Prostate gland (tissue), 2 donors: ENCODE data around the gene FAM114A1. TPM values are rescaled to one million over a fixed set of nuclear protein-coding genes. Genes with fewer than 3 reads are reported as not detected.
A peak's percentile ranks its signal among the peaks of the same experiment; 100 is the strongest.

Experiments used
- DNase-seq: peaks from one replicate; pipeline ENCODE4 v3.0.0-alpha.2; 2019; ENCODE audit warnings: low spot score
- H3K27ac ChIP-seq, 2 donors: fragments of 200-600 bp; sonication (generic); 2 replicates each; pipeline ENCODE4 v1.5.1; 2017 to 2019
- H3K27me3 ChIP-seq: fragments of 200-600 bp; sonication (generic); replicated peaks from 2 replicates; pipeline ENCODE4 v1.5.1; 2019; ENCODE audit not compliant: insufficient read depth
- H3K36me3 ChIP-seq, 2 donors: fragments of 200-600 bp; sonication (generic); 1 replicate in 1 of 2; 2 replicates in 1 of 2; pipeline versions ENCODE4 v1.5.1 to v1.8.1; 2017 to 2019
- H3K4me1 ChIP-seq: fragments of 200-600 bp; sonication (generic); replicated peaks from 2 replicates; pipeline ENCODE4 v1.5.1; 2019
- H3K4me3 ChIP-seq, 2 donors: fragments of 200-600 bp; sonication (generic); 2 replicates each; pipeline ENCODE4 v1.5.1; 2017 to 2019
- H3K9me3 ChIP-seq: fragments of 200-600 bp; sonication (generic); 2 replicates; pipeline ENCODE4 v1.5.1; 2017
- POLR2A ChIP-seq: fragments of 450-650 bp; IDR thresholded peaks from one replicate; pipeline ENCODE4 v1.6.1; 2016; ENCODE audit warnings: antibody characterized with exemption, mild to moderate bottlenecking
- POLR2AphosphoS5 ChIP-seq: sonication (generic); formaldehyde crosslinking; IDR thresholded peaks from one replicate; pipeline ENCODE4 v1.6.1; 2017; ENCODE audit warnings: antibody characterized with exemption
- WGBS: methylation state at CpG from one replicate; pipeline ENCODE4 v1.1.5; 2018; 5-methylcytosine and 5-hydroxymethylcytosine counted together
- intact Hi-C: fragments of 100-400 bp; cut with DNase I; formaldehyde crosslinking; loops from one replicate; pipeline ENCODE4 v1.14.2; 2022
- total RNA-seq, 2 donors: library from RNA; depleted of rRNA; stranded (reverse); fragments of >200 nt; gene quantifications; one replicate each; pipeline ENCODE4 v1.1.0, GENCODE V29; 2016
- TF ChIP-seq, protein P1 (sequence below), 4 experiments: fragments of 200-600 bp in 2 of 4; fragments of 450-650 bp in 2 of 4; sonication (generic) in 2 of 4; IDR thresholded peaks; 1 replicate in 3 of 4; 2 replicates in 1 of 4; pipeline ENCODE4 v1.5.1; 2016 to 2019; ENCODE audit warnings: antibody characterized with exemption in 4 of 4, mild to moderate bottlenecking in 2 of 4, moderate library complexity in 2 of 4

The FAM114A1 gene
- total RNA-seq, 2 donors from 2014 or later: 117 to 118 TPM

GRCh38 chr4:38920677-38921076, 53.1 kb downstream of the FAM114A1 start:
- Histone ChIP-seq H3K4me1 (no peaks in the 10 kb centered on the region), H3K9me3 (no peaks in the 10 kb centered on the region), H3K4me3 (no peak overlapping the region), H3K27me3 (no peaks in the 10 kb centered on the region), H3K27ac (no peak overlapping the region), H3K36me3 (no peaks in the 10 kb centered on the region)
- DNase-seq: no peak
- 86% methylated on average over 6 of the region's 6 CpGs for WGBS
- TF ChIP-seq POLR2A (no peak), POLR2AphosphoS5 (no peak)
- TF ChIP-seq, protein P1, sequence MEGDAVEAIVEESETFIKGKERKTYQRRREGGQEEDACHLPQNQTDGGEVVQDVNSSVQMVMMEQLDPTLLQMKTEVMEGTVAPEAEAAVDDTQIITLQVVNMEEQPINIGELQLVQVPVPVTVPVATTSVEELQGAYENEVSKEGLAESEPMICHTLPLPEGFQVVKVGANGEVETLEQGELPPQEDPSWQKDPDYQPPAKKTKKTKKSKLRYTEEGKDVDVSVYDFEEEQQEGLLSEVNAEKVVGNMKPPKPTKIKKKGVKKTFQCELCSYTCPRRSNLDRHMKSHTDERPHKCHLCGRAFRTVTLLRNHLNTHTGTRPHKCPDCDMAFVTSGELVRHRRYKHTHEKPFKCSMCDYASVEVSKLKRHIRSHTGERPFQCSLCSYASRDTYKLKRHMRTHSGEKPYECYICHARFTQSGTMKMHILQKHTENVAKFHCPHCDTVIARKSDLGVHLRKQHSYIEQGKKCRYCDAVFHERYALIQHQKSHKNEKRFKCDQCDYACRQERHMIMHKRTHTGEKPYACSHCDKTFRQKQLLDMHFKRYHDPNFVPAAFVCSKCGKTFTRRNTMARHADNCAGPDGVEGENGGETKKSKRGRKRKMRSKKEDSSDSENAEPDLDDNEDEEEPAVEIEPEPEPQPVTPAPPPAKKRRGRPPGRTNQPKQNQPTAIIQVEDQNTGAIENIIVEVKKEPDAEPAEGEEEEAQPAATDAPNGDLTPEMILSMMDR (IDR thresholded peaks at IDR 0.05): no peak
- intact Hi-C loops: no loop called here

GRCh38 chr4:38921151-38921550, 53.5 kb downstream of the FAM114A1 start:
- TF ChIP-seq, protein P1 (IDR thresholded peaks at IDR 0.05): no peak
- TF ChIP-seq POLR2A (no peak), POLR2AphosphoS5 (no peak)
- Histone ChIP-seq H3K4me3 (no peak overlapping the region), H3K4me1 (no peaks in the 10 kb centered on the region), H3K27me3 (no peaks in the 10 kb centered on the region), H3K9me3 (no peaks in the 10 kb centered on the region), H3K27ac (no peak overlapping the region), H3K36me3 (no peaks in the 10 kb centered on the region)
- intact Hi-C loops: no loop called here
- DNase-seq: no peak
- WGBS: 94% methylated on average over 3 of the region's 3 CpGs

DNA sequence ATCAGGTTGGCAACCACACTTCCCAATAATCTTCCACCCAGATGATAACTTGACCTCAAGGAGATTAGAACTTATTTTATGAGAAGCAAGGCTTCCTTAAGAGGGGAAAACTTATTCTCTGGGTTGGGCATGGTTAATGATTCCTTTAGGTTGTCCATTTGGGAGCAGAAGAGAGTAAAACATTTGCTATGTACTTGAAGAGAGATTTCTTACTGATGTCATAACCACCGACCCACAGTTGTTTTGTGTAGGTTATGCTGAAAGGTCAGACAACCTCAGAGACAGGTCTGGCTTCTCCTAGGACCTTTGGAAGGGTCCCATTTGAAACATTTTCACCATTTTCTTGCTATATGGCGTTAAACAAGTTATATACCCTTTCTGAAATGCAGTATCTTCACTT, 56.1 kb downstream of the FAM114A1 start:
- DNase-seq: no peak
- Histone ChIP-seq H3K27me3 (no peaks in the 10 kb centered on the region), H3K4me1 (no peaks in the 10 kb centered on the region), H3K9me3 (no peaks in the 10 kb centered on the region), H3K36me3 (peaks cover 0 to 2% of the 10 kb centered on the region in 2 donors), H3K4me3 (no peak overlapping the region), H3K27ac (no peak overlapping the region)
- WGBS: 20% methylated on average over 2 of the region's 2 CpGs
- TF ChIP-seq, protein P1 (IDR thresholded peaks at IDR 0.05): no peak
- TF ChIP-seq POLR2AphosphoS5: no peak
- no peak for TF ChIP-seq POLR2A
- intact Hi-C loops: no loop called here

GRCh38 chr4:38924353-38924752, 56.7 kb downstream of the FAM114A1 start:
- H3K4me1 ChIP-seq: no peaks in the 10 kb centered on the region
- peaks cover 0 to 6% of the 10 kb centered on the region in 2 donors for H3K36me3 ChIP-seq
- no peaks in the 10 kb centered on the region for H3K27me3 ChIP-seq
- TF ChIP-seq POLR2AphosphoS5 (no peak), POLR2A (no peak)
- TF ChIP-seq, protein P1 (IDR thresholded peaks at IDR 0.05): no peak
- no peak overlapping the region for H3K4me3 ChIP-seq
- no peaks in the 10 kb centered on the region for H3K9me3 ChIP-seq
- WGBS: 59% methylated on average over 5 of the region's 5 CpGs
- intact Hi-C loops: no loop called here
- no peak for DNase-seq
- H3K27ac ChIP-seq: no peak overlapping the region

DNA sequence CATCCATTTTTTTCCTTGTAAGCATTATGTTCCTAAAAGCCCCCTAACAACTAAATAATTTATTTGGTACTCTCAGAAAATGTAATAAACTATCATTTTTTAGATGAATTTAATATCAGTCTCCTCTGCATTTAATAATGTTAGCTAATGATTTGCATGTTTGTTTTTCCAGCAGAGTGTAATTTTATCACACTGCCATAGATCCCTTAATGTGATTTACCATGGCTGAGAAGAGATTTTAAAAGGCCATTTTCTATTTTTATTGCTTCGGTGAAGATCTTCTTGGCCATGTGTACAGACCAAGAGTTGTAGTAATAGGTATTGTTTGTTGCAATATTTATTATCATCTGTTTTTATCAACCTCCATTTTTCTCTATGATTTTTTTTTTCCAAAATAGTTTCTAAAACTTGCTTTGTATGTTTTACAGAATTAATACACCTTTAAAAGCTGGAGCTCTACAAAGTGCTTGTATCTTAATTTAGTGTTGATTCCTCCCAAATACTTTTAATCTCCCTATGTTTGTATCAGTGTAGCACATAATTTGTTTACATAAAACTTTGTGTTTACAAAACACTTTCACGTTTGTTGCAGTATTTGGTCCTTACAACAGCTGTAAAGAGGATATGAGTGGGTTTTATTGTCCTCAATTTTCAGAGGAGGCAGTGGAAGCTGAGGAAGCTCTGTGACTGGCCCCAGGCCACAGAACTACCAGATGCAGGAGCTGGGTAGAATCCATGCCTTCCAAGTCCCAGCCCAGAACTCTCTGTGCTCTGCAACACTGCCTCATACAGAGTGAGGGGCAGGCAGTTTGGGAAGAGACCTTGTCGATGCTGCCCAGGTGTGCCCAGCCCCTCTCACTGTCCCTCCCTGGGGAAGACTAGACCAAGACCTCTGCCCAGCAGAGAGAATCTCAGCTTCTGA, 58.1 kb downstream of the FAM114A1 start:
- peak overlapping the region; percentile 20 to 24 for H3K27ac ChIP-seq
- H3K27me3 ChIP-seq: no peaks in the 10 kb centered on the region
- H3K36me3 ChIP-seq: peaks cover 2 to 6% of the 10 kb centered on the region in 2 donors
- H3K4me3 ChIP-seq: no peak overlapping the region
- H3K4me1 ChIP-seq: no peaks in the 10 kb centered on the region
- intact Hi-C loops: no loop called here
- TF ChIP-seq POLR2A: no peak
- TF ChIP-seq, protein P1 (IDR thresholded peaks at IDR 0.05): no peak
- TF ChIP-seq POLR2AphosphoS5: peak; percentile 19
- DNase-seq: no peak
- H3K9me3 ChIP-seq: no peaks in the 10 kb centered on the region
- 39% methylated on average over 3 of the region's 3 CpGs for WGBS
